Breast epithelium (tissue), 4 donors: ENCODE data around the gene NBDY. TPM values are rescaled to one million over a fixed set of nuclear protein-coding genes. Genes with fewer than 3 reads are reported as not detected.
A peak's percentile ranks its signal among the peaks of the same experiment; 100 is the strongest.

Experiments
- DNase-seq, 2 donors: peaks; one replicate each; pipeline ENCODE4 v3.0.0-alpha.2; 2019; ENCODE audit warnings: low spot score in 2 of 2
- H3K27ac ChIP-seq, 2 donors: fragments of 200-600 bp; sonication (generic) in 1 of 2; one replicate each; pipeline ENCODE4 v1.5.1; 2016 to 2019; ENCODE audit warnings: mild to moderate bottlenecking in 1 of 2
- H3K27me3 ChIP-seq, 2 donors: fragments of 200-600 bp; sonication (generic) in 1 of 2; one replicate each; pipeline versions ENCODE4 v1.5.1 to v1.6.0; 2017 to 2019; ENCODE audit warnings: control low read depth in 1 of 2, mild to moderate bottlenecking in 1 of 2
- H3K36me3 ChIP-seq: fragments of 200-600 bp; one replicate; pipeline ENCODE4 v1.5.1; 2019
- H3K4me1 ChIP-seq, 2 donors: fragments of 200-600 bp; sonication (generic); one replicate each; pipeline ENCODE4 v1.5.1; 2016 to 2019; ENCODE audit warnings: control low read depth in 1 of 2
- H3K4me3 ChIP-seq, 3 donors: fragments of 200-600 bp; sonication (generic); 1 replicate in 2 of 3; 2 replicates in 1 of 3; pipeline ENCODE4 v1.5.1; 2016 to 2019; ENCODE audit warnings: mild to moderate bottlenecking in 3 of 3, moderate library complexity in 2 of 3
- H3K9me3 ChIP-seq, 2 donors: fragments of 200-600 bp; sonication (generic) in 1 of 2; one replicate each; pipeline ENCODE4 v1.5.1; 2016 to 2019; ENCODE audit warnings: control low read depth in 1 of 2
- CTCF ChIP-seq, 3 donors: fragments of 450-650 bp; IDR thresholded peaks; one replicate each; pipeline ENCODE4 v1.5.1; 2016 to 2017; ENCODE audit warnings: antibody characterized with exemption in 3 of 3, mild to moderate bottlenecking in 3 of 3, moderate library complexity in 3 of 3
- POLR2A ChIP-seq: fragments of 450-650 bp; IDR thresholded peaks from one replicate; pipeline ENCODE4 v1.6.1; 2016; ENCODE audit warnings: antibody characterized with exemption, mild to moderate bottlenecking, moderate library complexity
- POLR2AphosphoS5 ChIP-seq, 3 donors: sonication (generic); formaldehyde crosslinking; IDR thresholded peaks; one replicate each; pipeline ENCODE4 v1.6.1; 2017; ENCODE audit warnings: antibody characterized with exemption in 3 of 3
- intact Hi-C: fragments of 100-400 bp; cut with DNase I; formaldehyde crosslinking; loops from one replicate; pipeline ENCODE4 v1.15.1; 2023; ENCODE audit warnings: low total_unique reads
- total RNA-seq, 3 donors: library from RNA; depleted of rRNA; stranded (reverse); fragments of >200 nt; gene quantifications; one replicate each; pipeline ENCODE4 v1.1.0, GENCODE V29; 2016

The NBDY gene
- total RNA-seq, 3 donors from 2014 or later, result 6.6 to 15.7 (median 14.5) TPM

GRCh38 chrX:56761167-56761566 lies 32.1 kb downstream of the NBDY start:
- H3K27ac ChIP-seq, result no peak overlapping the region
- DNase-seq, result no peak
- no peak overlapping the region for H3K4me3 ChIP-seq
- intact Hi-C loops, result no loop called here
- peaks cover 0 to 20% of the 10 kb centered on the region in 2 donors for H3K27me3 ChIP-seq
- no peak for TF ChIP-seq POLR2A
- TF ChIP-seq CTCF (IDR thresholded peaks at IDR 0.05), result no peak
- TF ChIP-seq POLR2AphosphoS5 (IDR thresholded peaks at IDR 0.05), result no peak
- no peaks in the 10 kb centered on the region for H3K36me3 ChIP-seq
- H3K9me3 ChIP-seq, result no peaks in the 10 kb centered on the region
- H3K4me1 ChIP-seq, result peaks cover 4 to 5% of the 10 kb centered on the region in 2 donors

- intact Hi-C loops, result no loop called here
- Histone ChIP-seq H3K4me3 (no peak overlapping the region), H3K4me1 (peaks cover 4 to 5% of the 10 kb centered on the region in 2 donors), H3K9me3 (no peaks in the 10 kb centered on the region), H3K36me3 (no peaks in the 10 kb centered on the region), H3K27me3 (peaks cover 0 to 20% of the 10 kb centered on the region in 2 donors), H3K27ac (no peak overlapping the region)
- DNase-seq, result no peak
- TF ChIP-seq POLR2AphosphoS5 (IDR thresholded peaks at IDR 0.05) (no peak), CTCF (IDR thresholded peaks at IDR 0.05) (no peak), POLR2A (no peak)
Observed at GRCh38 chrX:56762220-56762619, 33.2 kb downstream of the NBDY start.

- Histone ChIP-seq H3K9me3 (no peaks in the 10 kb centered on the region), H3K27ac (peak overlapping the region in 1 of 2 donors; percentile 85)
- TF ChIP-seq POLR2A (no peak), POLR2AphosphoS5 (IDR thresholded peaks at IDR 0.05) (no peak), CTCF (IDR thresholded peaks at IDR 0.05) (no peak)
Observed at GRCh38 chrX:56762707-56763555, 33.9 kb downstream of the NBDY start.

GRCh38 chrX:56763556-56764152 lies 34.6 kb downstream of the NBDY start:
- Histone ChIP-seq H3K27me3 (peaks cover 0 to 17% of the 10 kb centered on the region in 2 donors), H3K36me3 (no peaks in the 10 kb centered on the region), H3K27ac (peak overlapping the region; percentile 85 to 91), H3K4me3 (peak overlapping the region in 2 of 3 donors; percentile 62 to 68), H3K4me1 (peaks cover 4 to 5% of the 10 kb centered on the region in 2 donors), H3K9me3 (no peaks in the 10 kb centered on the region)
- TF ChIP-seq CTCF (IDR thresholded peaks at IDR 0.05), result peak in 2 of 3 donors; percentile 24 to 68
- TF ChIP-seq POLR2A, result no peak
- TF ChIP-seq POLR2AphosphoS5 (IDR thresholded peaks at IDR 0.05), result peak in 2 of 3 donors; percentile 7 to 74
- peak in 1 of 2 donors; percentile 83 for DNase-seq
- intact Hi-C loops, result no loop called here

More at GRCh38 chrX:56762707-56763555, 33.9 kb downstream of the NBDY start:
- intact Hi-C loops, result no loop called here
- Histone ChIP-seq H3K36me3 (no peaks in the 10 kb centered on the region), H3K4me1 (peaks cover 4 to 5% of the 10 kb centered on the region in 2 donors), H3K4me3 (peak overlapping the region in 1 of 3 donors; percentile 68), H3K27me3 (peaks cover 0 to 20% of the 10 kb centered on the region in 2 donors)
- DNase-seq, result no peak
